ENCODE data around the gene GABRB3. TPM values are rescaled to one million over a fixed set of nuclear protein-coding genes. Genes with fewer than 3 reads are reported as not detected.

Gene GABRB3
- total RNA-seq = 0.66 and 1.3 TPM in 2 replicates

DNA sequence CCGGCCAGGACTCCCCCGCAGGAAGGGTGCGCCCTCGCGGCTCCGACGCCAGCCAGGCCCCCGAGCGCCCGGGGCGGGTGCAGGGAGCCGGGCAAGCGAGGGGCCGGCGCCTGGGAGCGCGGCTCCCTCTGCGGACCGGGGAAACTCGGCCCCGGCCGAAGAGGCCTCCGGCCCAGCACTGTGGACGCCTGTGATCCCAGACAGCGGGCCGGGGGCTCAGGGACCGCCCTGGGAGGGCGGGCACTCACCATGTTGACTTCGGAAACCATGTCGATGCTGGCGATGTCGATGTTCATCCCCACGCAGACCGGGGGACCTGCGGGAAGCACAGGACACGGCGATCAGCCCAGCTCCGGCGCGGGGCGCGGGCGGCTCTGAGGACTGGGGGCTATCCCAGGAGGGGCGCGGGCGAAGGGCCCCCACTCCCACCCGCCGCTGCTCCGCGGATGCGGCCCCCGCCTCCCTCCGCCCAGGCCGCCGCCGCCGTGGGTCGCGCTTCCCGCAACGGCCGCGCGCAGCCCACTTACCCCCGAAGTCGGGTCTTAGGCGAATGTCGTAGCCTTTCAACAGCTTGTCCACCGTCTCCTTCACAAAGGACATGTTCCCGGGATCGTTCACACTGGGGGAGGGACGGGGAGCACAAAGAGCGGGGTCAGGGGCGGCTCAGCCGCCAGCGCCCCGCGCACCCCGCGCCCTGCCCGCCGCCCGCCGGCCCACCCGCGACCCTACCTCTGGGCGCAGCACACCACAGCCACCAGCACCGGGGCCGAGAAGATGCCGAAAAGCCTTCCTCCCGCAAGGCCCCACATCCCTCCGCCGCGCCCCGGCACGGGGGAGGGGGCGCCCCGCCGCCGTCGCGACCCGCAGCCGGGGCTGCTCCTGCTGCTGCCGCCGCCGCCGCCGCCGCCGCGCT is at the start of gene GABRB3:
Gene GABRB3 (minus strand): TSS at position 913 of the 913 bp plus-strand sequence.

Other genes starting within 250 kb of the GABRB3 start
- gene GABRA5, start 94.0 kb upstream of the GABRB3 start, total RNA-seq = not detected in 2 replicates
- gene GABRG3, start 198.1 kb upstream of the GABRB3 start, total RNA-seq = not detected in 2 replicates

All from smooth muscle cell of the pulmonary artery (primary cell).